K562 (cell line): ENCODE data around the gene FRMD1. TPM values are rescaled to one million over a fixed set of nuclear protein-coding genes. Genes with fewer than 3 reads are reported as not detected.
A peak's percentile ranks its signal among the peaks of the same experiment; 100 is the strongest.

Source experiments
- ATAC-seq: fragments of 200-7000 bp; cut with Tn5 transposase; 3 replicates; pipeline ENCODE4 v1.9.1; 2020; ENCODE audit warnings: moderate library complexity
- BruUV-seq: library from RNA; stranded (reverse); fragments of 400-500 nt; replicated peaks from 2 replicates; lab custom pipeline; 2021; lab: Mats Ljungman, UMichigan
- CTCF ChIA-PET: fragments of 300-600 bp; formaldehyde crosslinking; extraction: SDS; loops from one replicate; lab custom pipeline; 2021; ENCODE audit warnings: low intra/inter-chr PET ratio; lab: Yijun Ruan, JAX
- POLR2A ChIA-PET: fragments of 300-600, 350-650 bp; sonication (Branson Sonifier 250); formaldehyde crosslinking; extraction: SDS; loops from one replicate; lab custom pipeline; 2021; ENCODE audit warnings: antibody characterized with exemption, inconsistent platforms; lab: Yijun Ruan, JAX
- DNase-seq, 4 experiments: peaks; one replicate each; pipeline versions ENCODE4 v3.0.0 to v3.0.0-alpha.2; 2011 to 2018; ENCODE audit warnings: low spot score in 3 of 4, mixed read lengths in 3 of 4; ENCODE audit errors: extremely low read depth in 1 of 4
- FAIRE-seq: peaks from 2 replicates; lab custom pipeline; 2011; peaks lifted over from hg19 to GRCh38; lab: Jason Lieb, UNC
- H2AFZ ChIP-seq: 2 replicates; pipeline ENCODE4 v1.6.0; 2011; ENCODE audit warnings: low read depth, low read length, control low read depth, inconsistent platforms
- H3K27ac ChIP-seq: fragments of 200-600 bp; 3 replicates; pipeline ENCODE4 v1.8.0; 2011; ENCODE audit warnings: low read depth, mild to moderate bottlenecking, control low read depth, inconsistent platforms, low read length, moderate library complexity, mixed read lengths; ENCODE audit errors: extremely low read depth
- H3K27me3 ChIP-seq, 2 experiments: fragments of 300-600 bp in 1 of 2; 2 replicates in 1 of 2; 3 replicates in 1 of 2; pipeline versions ENCODE4 v1.6.0 to v1.8.0; 2011; ENCODE audit warnings: inconsistent platforms in 2 of 2, low read length in 2 of 2, mild to moderate bottlenecking in 1 of 2, mixed read lengths in 1 of 2, moderate library complexity in 1 of 2; ENCODE audit not compliant: control insufficient read depth in 2 of 2, insufficient read depth in 2 of 2
- H3K36me3 ChIP-seq: fragments of 300-600 bp; 3 replicates; pipeline ENCODE4 v1.8.0; 2011; ENCODE audit warnings: mild to moderate bottlenecking, low read length, inconsistent platforms; ENCODE audit not compliant: control insufficient read depth, insufficient read depth
- H3K4me1 ChIP-seq, 2 experiments: fragments of 200-600 bp in 1 of 2; replicated peaks in 1 of 2; 2 replicates in 1 of 2; 3 replicates in 1 of 2; pipeline versions ENCODE4 v1.5.1 to v1.8.0; 2011; ENCODE audit warnings: inconsistent platforms in 2 of 2, low read length in 2 of 2, mild to moderate bottlenecking in 1 of 2, mixed read lengths in 1 of 2, moderate library complexity in 1 of 2; ENCODE audit not compliant: control insufficient read depth in 2 of 2, insufficient read depth in 2 of 2
- H3K4me2 ChIP-seq: 2 replicates; pipeline ENCODE4 v1.6.1; 2011; ENCODE audit warnings: low read length, control low read depth, inconsistent platforms, mixed read lengths; ENCODE audit not compliant: insufficient read depth
- H3K4me3 ChIP-seq: fragments of 200-600 bp; sonication (generic), shearing (Covaris generic); 2 replicates; pipeline ENCODE4 v1.5.1; 2016; ENCODE audit warnings: control low read depth, inconsistent platforms
- H3K79me2 ChIP-seq: fragments of 200-600 bp; 3 replicates; pipeline ENCODE4 v1.8.0; 2011; ENCODE audit warnings: low read length, inconsistent platforms; ENCODE audit not compliant: control insufficient read depth, insufficient read depth
- H3K9ac ChIP-seq, 2 experiments: 2 replicates each; pipeline versions ENCODE4 v1.6.0 to v1.6.1; 2011; ENCODE audit warnings: low read depth in 2 of 2, low read length in 2 of 2, control low read depth in 1 of 2, inconsistent platforms in 1 of 2, mild to moderate bottlenecking in 1 of 2, mixed read lengths in 1 of 2; ENCODE audit not compliant: insufficient read depth in 1 of 2
- H3K9me1 ChIP-seq: one replicate; pipeline ENCODE4 v1.6.0; 2011; ENCODE audit warnings: inconsistent platforms, mild to moderate bottlenecking, low read length, moderate library complexity; ENCODE audit not compliant: control insufficient read depth, insufficient read depth
- H3K9me3 ChIP-seq: replicated peaks from 2 replicates; pipeline ENCODE4 v1.5.1; 2011; ENCODE audit warnings: low read depth, low read length, inconsistent platforms; ENCODE audit not compliant: control insufficient read depth, insufficient read depth
- H4K20me1 ChIP-seq: replicated peaks from 2 replicates; pipeline ENCODE4 v1.6.1; 2011; ENCODE audit warnings: low read length, inconsistent platforms, mixed read lengths; ENCODE audit not compliant: control insufficient read depth, insufficient read depth
- EGR1 ChIP-seq: fragments of 450-650 bp; conservative IDR thresholded peaks from 2 replicates; pipeline ENCODE4 v1.6.1; 2017; ENCODE audit warnings: mild to moderate bottlenecking
- NELFE ChIP-seq: IDR thresholded peaks from 2 replicates; pipeline ENCODE4 v1.6.1; 2011; ENCODE audit warnings: mild to moderate bottlenecking; ENCODE audit not compliant: insufficient read depth, insufficient read length
- NFE2L1 ChIP-seq: fragments of 450-650 bp; IDR thresholded peaks from 2 replicates; pipeline ENCODE4 v1.6.1; 2016; ENCODE audit warnings: missing genetic modification characterization, low read depth, mild to moderate bottlenecking, missing compliant biosample characterization, moderate library complexity, borderline replicate concordance
- TCF7L2 ChIP-seq: fragments of 150-350 bp; IDR thresholded peaks from 2 replicates; pipeline ENCODE4 v1.6.1; 2016; ENCODE audit warnings: low read depth, mild to moderate bottlenecking, low read length, moderate library complexity
- ZNF24 ChIP-seq: fragments of 450-650 bp; IDR thresholded peaks from 2 replicates; pipeline ENCODE4 v1.6.1; 2016
- ZNF354B ChIP-seq: fragments of 250-450 bp; sonication (Bioruptor Pico); IDR thresholded peaks from 2 replicates; pipeline ENCODE4 v1.4.0; 2020
- ZNF407 ChIP-seq: fragments of 450-650 bp; IDR thresholded peaks from 2 replicates; pipeline ENCODE4 v1.6.1; 2016; ENCODE audit warnings: low read depth
- WGBS: fragments of 100-300 bp; shearing (Covaris generic); methylation state at CpG from one replicate; pipeline ENCODE4 v1.1.6; 2016; ENCODE audit warnings: low coverage, mixed read lengths; ENCODE audit not compliant: insufficient coverage; ENCODE audit errors: missing lambda C conversion rate; 5-methylcytosine and 5-hydroxymethylcytosine counted together
- in situ Hi-C: fragments of 300-500 bp; cut with MboI; formaldehyde crosslinking; loops from 4 replicates; pipeline ENCODE4 v1.15.0; 2018; ENCODE audit warnings: inconsistent platforms, mixed read lengths
- intact Hi-C: fragments of 100-400 bp; cut with micrococcal nuclease; formaldehyde crosslinking; loops from 2 replicates; pipeline ENCODE4 v1.14.2; 2022
- polyA plus RNA-seq, 8 experiments: library from polyadenylated mRNA; depleted of rRNA in 4 of 8; stranded (reverse) in 5 of 8; unstranded in 3 of 8; fragments of >200 nt; fragmentation: Nextera tagmentation in 2 of 8; fragmentation: Illumina TruSeq in 1 of 8; extraction: Ambion mirVana in 2 of 8; extraction: Trizol in 1 of 8; gene quantifications; 2 replicates each; pipeline versions ENCODE4 v1.2.1 to v1.2.3, GENCODE V29; 2011 to 2014; ENCODE audit warnings: inconsistent platforms in 1 of 8, missing spikeins in 1 of 8
- total RNA-seq, 7 experiments: library from RNA; depleted of rRNA in 6 of 7; stranded (reverse); fragments of >200 nt in 6 of 7; fragmentation: Illumina TruSeq in 2 of 7; extraction: Trizol in 2 of 7; gene quantifications; 2 replicates each; pipeline versions ENCODE4 v1.2.1 to v1.2.3, GENCODE V29; 2011 to 2021; ENCODE audit warnings: low replicate concordance in 1 of 7

The FRMD1 gene
- total and polyA plus RNA-seq, 9 of the 15 experiments (the other 6 are each of a cell fraction or from before 2014, with no cell fraction given) = 0.01 to 0.04 (median 0.01) TPM; not detected in 6

- BruUV-seq = no TSS peak
- FAIRE-seq (no peak), ATAC-seq (no peak)
Observed at GRCh38 chr6:168049277-168049676, 29.7 kb downstream of the FRMD1 start.

More at GRCh38 chr6:168049277-168049676, 29.7 kb downstream of the FRMD1 start:
- Histone ChIP-seq H3K9me3 (no peaks in the 10 kb centered on the region), H3K36me3 (no peaks in the 10 kb centered on the region), H3K79me2 (no peaks in the 10 kb centered on the region), H3K9me1 (no peaks in the 10 kb centered on the region), H3K4me2 (no peak overlapping the region), H3K4me1 (peaks cover 0 to 28% of the 10 kb centered on the region in 2 experiments; a peak in 1 of 5 replicates), H3K4me3 (no peak overlapping the region), H3K9ac (no peak overlapping the region), H3K27ac (no peak overlapping the region)
- 3% methylated on average over 20 of the region's 20 CpGs for WGBS
- intact Hi-C loops (no loop called here), in situ Hi-C loops (no loop called here)
- CTCF ChIA-PET = interaction anchor here (0.6 kb wide), 1 partner anchor 28 kb away, joined by 3 read pairs; no protein-coding TSS in a partner anchor
- DNase-seq = no peak
- 0 out of 2 replicates have a peak, but pooled peaks have one; percentile 27 for TF ChIP-seq EGR1
- no peak for TF ChIP-seq TCF7L2
- TF ChIP-seq ZNF24 = no peak
- no peak for TF ChIP-seq NELFE
- TF ChIP-seq ZNF354B (CRISPR knock-in tag) = no peak
- TF ChIP-seq ZNF407 = no peak
- TF ChIP-seq NFE2L1 = no peak
- TF ChIP-seq, all 486 proteins: peak for 1
- peaks cover 45 to 93% of the 10 kb centered on the region in 2 experiments; a peak in 4 of 5 replicates for H3K27me3 ChIP-seq
- POLR2A ChIA-PET = interaction anchor here (0.5 to 0.6 kb wide), 2 partner anchors 10 to 481 kb away, joined by 3 read pairs; no protein-coding TSS in a partner anchor
- peaks cover 22% of the 10 kb centered on the region; the same call in 1 of the 2 replicates for H4K20me1 ChIP-seq
- no peak overlapping the region for H2AFZ ChIP-seq
